SW480 (cell line): ENCODE data around the gene RPL18A.
"Not testable (repeated sequence)": the region's sequence is repeated elsewhere in the genome, so short reads cannot be mapped to it uniquely, and the experiment has no call there.

Experiments
- DNase-seq: peaks from one replicate; pipeline ENCODE4 v3.0.0-alpha.2; 2016; ENCODE audit warnings: low spot score

Gene RPL18A

GRCh38 chr19:17866964-17867486 lies 7.3 kb downstream of the RPL18A start:
- no peak for DNase-seq

DNA sequence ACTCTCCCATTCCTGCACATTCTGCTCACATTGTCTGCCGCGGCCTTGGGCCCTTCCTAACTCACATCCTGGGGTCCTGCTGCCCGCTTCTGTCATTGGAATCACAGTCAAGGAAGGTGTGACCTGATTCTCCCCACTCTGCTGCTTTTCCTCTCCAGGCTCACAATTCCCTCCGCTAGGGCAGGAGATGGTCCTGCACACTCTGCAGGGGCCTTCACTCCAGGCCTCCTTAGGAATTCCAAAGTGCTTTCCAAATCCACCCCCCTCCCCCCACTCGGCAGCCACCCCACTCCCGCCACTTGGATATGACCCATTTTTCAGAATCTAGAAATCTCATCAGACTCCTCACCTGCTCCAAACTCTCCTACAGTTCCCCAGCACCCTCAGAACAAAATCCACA lies 9.0 kb downstream of the RPL18A start:
- DNase-seq: no peak

DNA sequence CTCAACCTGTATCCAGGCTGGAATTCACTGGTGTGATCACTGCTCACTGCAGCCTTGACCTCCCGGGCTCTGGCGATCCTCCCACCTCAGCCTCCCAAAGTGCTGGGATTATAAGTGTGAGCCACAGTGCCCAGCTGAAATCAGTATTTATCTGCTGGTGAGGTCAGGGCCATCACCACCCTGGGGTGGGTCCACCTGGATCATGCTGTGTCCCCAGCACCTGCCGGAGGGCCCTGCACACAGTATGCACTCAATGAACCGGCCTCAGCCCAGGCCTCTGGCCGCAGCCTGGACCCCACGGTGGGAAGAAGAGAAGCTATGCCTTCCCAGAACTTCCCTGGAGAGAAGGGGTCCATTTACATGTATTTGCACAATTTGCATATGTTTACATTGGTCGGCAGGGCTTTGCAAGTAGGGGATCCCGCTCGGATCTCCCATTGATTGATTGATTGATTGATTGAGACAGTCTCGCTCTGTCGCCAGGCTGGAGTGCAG lies 9.5 kb downstream of the RPL18A start:
- no peak for DNase-seq

DNA sequence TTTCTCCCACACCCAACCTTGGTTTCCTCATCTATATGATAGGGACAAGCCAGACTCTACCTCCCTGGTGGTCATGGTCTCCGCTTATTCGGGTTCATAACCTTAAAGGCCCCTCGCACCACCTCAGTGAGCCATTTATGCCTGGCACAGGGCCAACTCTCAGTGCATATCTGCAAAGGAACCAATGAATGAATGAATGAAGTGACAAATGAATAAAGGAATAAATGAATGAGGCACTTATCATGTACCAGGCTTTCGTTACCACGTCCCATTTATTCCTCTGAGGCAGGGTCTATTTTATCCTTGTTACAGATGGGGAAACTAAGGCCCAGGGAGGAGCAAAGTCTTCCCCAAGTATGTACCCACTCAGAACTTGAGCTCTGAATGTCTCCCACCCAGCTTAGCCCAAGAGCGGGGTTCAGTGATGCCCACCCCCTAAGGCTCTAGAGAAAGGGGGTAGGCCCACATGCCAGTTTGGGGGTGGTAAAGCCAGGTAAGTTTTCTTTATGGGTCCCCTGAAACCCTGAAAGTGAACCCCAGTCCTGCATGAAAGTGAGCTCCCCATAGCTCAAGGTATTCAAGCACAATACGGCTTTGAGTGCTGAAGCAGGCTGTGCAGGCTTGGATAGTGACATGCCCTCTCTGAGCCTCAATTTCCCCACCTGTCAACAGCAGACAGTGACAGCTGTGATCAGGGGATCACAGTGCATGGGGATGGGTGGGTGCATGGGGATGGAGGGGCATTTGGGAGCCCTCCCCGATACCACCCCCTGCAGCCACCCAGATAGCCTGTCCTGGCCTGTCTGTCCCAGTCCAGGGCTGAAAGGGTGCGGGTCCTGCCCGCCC lies 11.5 kb downstream of the RPL18A start:
- no peak for DNase-seq

- no peak for DNase-seq
Measured at GRCh38 chr19:17871878-17872250, 12.2 kb downstream of the RPL18A start, which contains the start of gene SLC5A5. Gene SLC5A5, plus strand, starts transcription at chr19:17871945. Its CDS starts 375 bp downstream, at chr19:17872320.

DNA sequence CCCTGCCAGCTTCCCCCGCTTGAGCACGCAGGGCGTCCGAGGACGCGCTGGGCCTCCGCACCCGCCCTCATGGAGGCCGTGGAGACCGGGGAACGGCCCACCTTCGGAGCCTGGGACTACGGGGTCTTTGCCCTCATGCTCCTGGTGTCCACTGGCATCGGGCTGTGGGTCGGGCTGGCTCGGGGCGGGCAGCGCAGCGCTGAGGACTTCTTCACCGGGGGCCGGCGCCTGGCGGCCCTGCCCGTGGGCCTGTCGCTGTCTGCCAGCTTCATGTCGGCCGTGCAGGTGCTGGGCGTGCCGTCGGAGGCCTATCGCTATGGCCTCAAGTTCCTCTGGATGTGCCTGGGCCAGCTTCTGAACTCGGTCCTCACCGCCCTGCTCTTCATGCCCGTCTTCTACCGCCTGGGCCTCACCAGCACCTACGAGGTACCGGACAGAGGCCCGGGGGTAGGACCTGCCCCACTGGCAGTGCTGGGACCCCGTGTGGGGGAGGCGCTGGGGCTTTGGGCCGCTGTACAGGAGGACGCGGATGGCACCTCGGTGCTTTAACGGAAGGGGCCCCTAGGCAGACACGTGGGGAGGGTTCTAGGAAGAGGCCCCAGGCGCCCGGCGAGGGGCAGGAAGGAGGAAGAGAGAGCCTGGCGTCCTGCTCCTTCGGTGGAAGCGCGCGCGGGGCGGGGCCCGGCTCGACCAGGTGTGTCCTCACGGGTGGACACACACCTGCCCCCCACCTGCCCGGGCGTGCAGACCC lies 12.7 kb downstream of the RPL18A start:
- DNase-seq: no peak

DNA sequence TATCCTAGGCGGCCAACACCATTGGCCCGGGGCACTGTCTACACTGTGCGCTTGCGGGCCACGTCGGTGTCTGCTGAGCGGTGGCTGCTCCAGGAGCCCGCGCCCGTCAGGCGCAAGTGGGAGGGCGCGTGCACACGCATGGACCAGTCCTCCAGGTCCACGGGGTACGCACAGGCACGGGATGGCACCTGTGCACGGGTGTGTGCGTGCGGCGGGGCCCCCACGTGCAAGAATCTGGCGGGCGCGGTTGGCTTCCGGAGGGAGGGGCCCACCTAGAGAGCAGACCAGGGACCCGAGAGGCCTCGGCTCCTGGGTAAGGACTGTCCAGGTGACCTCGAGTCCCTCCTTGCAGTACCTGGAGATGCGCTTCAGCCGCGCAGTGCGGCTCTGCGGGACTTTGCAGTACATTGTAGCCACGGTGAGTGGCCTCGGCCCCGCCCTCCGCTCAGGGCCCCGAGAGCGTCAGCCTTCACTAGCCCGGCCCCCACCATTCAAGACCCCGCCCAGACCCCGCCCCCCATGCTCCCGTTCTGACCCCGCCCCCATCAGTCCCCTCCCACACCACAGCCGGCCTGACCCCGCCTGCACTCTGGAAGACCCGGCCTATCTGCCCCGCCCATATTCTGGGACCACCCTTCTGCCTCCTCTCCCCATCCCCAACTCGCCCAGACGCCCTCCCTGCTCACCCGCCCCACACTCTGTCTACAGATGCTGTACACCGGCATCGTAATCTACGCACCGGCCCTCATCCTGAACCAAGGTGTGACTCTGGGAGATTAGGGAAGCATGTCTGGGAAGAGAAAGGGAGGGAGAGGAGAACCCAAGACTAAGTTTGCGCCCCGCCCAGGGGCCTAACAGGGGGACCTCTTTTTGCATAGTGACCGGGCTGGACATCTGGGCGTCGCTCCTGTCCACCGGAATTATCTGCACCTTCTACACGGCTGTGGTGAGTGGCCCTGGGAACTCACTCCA lies 14.4 kb downstream of the RPL18A start:
- peak; percentile 65 for DNase-seq

GRCh38 chr19:17874758-17875135 lies 15.0 kb downstream of the RPL18A start:
- no peak for DNase-seq

- no peak for DNase-seq
Measured at GRCh38 chr19:17877696-17878095, 18.0 kb downstream of the RPL18A start.

DNA sequence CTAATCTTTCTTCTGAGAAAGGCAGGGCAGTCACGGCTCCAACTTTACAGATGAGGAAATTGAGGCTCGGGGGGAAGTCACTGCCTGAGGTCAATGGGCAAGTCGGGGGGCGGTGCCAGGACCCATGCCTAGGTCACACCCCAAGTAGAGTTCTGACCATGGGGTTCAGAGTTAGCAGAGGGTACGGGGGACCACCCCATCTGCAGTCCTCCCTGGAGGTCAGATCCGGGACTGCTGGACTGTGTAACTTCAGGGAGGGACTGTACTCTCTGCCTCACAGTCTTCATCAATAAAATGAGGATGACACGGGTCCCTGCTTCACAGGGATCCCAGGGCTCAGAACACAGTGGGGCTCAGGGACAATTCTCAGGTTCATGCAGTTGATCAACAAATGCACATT lies 19.8 kb downstream of the RPL18A start:
- no peak for DNase-seq

DNA sequence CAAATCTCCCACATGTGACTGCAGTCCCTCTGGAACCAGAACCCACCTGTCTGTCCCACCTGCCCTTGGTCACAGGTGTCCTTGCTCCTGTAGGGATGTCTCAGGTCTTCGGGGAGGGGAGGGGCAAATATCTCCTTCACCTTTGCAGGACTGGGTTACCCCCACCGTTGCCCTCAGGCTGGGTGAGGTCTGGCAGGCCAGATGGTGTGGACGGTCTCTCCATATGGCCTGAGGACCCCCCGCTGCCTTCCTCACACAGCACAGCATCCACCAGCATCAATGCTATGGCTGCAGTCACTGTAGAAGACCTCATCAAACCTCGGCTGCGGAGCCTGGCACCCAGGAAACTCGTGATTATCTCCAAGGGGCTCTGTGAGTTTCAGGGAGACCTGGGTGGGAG lies 22.0 kb downstream of the RPL18A start:
- DNase-seq: no peak

GRCh38 chr19:17883627-17884410 lies 24.1 kb downstream of the RPL18A start:
- no peak for DNase-seq

GRCh38 chr19:17886515-17886914 lies 26.8 kb downstream of the RPL18A start:
- DNase-seq: no peak

DNA sequence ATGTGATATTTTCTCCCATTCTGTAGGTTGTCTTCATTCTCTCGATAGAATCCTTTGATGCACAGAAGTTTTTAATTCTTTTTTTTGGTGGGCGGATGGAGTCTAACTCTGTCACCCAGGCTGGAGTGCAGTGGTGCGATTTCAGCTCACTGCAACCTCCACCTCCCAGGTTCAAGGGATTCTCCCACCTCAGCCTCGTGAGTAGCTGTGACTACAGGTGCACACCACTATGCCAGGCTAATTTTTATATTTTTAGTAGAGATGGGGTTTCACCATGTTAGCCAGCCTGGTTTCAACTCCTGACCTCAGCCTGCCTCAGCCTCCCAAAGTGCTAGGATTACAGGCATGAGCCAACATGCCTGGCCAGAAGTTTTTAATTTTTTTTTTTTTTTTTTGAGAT lies 27.5 kb downstream of the RPL18A start:
- DNase-seq: not testable (repeated sequence)

GRCh38 chr19:17888260-17888659 lies 28.6 kb downstream of the RPL18A start:
- DNase-seq: no peak

DNA sequence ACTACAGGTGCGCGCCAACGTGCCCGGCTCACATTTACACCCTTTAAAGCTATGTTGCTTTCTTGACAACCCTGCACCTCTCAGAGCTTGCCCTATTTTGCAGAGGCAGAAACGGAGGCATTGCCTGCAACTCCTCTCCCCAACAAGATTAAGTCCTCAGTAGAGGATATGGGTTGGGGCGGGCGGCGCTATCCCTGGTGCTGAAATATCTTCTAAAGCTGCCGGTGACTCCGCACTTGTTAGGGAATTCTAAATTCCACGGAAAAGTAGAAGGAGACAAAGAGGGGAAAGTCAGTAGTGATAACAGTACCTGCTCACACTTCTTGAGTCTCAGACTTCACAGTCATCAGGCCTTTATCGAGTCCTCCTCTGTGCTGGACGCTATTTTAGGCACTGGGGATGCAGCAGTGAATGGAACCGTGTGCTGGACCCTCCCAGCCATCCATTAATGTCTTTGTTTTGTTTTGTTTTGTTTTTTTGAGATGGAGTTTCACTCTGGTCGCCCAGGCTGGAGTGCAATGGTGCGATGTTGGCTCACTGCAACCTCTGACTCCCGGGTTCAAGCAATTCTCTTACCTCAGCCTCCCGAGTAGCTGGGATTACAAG lies 30.0 kb downstream of the RPL18A start:
- DNase-seq: peak; percentile 54

- no peak for DNase-seq
Measured at GRCh38 chr19:17893766-17894165, 34.1 kb downstream of the RPL18A start.

DNA sequence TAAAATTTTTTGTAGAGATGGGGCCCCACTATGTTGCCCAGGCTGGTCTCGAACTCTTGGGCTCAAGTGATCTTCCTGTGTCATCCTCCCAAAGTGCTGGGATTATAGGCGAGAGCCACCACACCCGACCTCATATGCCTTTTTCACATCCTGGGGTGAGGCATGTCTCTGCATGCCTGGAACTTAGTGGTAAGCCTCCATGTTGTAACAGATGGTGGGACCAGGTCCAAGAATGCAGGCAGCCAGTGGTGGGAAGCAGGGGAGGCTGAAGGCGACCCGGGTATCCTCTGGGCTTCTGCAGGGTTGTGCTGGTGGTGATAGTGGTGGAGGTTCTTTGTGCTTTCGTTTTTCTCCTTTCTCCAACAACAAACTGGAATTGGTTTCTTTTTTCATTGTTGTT lies 43.0 kb downstream of the RPL18A start:
- no peak for DNase-seq

DNA sequence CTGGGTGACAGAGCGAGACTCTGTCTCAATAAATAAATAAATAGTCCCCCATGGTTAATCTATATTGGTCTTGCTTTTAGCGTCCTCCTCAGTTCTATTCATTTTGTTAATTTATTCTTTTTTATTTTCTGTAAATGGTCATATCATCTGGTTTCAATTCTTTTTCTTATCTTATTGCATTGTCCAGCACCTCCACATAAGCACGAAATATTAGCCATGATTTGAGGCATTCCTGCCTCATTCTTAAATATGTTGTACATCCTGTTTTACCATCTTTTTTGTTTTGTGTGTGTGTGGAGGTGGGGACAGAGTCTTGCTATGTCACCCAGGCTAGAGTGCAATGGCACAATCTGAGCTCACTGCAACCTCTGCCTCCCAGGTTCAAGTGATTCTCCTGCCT lies 48.5 kb downstream of the RPL18A start:
- DNase-seq: no peak

GRCh38 chr19:17909003-17909732 lies 49.5 kb downstream of the RPL18A start:
- DNase-seq: no peak
